GM23248 (cell line): ENCODE results near the gene SMARCC2. TPM values are rescaled to one million over a fixed set of nuclear protein-coding genes. Genes with fewer than 3 reads are reported as not detected.

Experiments used
- DNase-seq: peaks from one replicate; pipeline ENCODE4 v3.0.0-alpha.2; 2015
- H2AFZ ChIP-seq: fragments of 200-600 bp; sonication (generic); 2 replicates; pipeline ENCODE4 v1.6.1; 2016; ENCODE audit warnings: antibody characterized with exemption
- H3F3A ChIP-seq: fragments of 200-600 bp; sonication (generic); 2 replicates; pipeline ENCODE4 v1.6.1; 2016; ENCODE audit warnings: mild to moderate bottlenecking, antibody characterized with exemption, mixed run types; ENCODE audit not compliant: insufficient read depth
- H3K27ac ChIP-seq: fragments of 200-600 bp; sonication (generic); 2 replicates; pipeline ENCODE4 v1.5.1; 2016; ENCODE audit warnings: mild to moderate bottlenecking
- H3K27me3 ChIP-seq: fragments of 200-600 bp; sonication (generic); replicated peaks from 2 replicates; pipeline ENCODE4 v1.6.1; 2016; ENCODE audit warnings: mild to moderate bottlenecking; ENCODE audit not compliant: insufficient read depth
- H3K36me3 ChIP-seq: fragments of 200-600 bp; sonication (generic); 2 replicates; pipeline ENCODE4 v1.6.1; 2016; ENCODE audit warnings: low read depth, mild to moderate bottlenecking
- H3K4me1 ChIP-seq: fragments of 200-600 bp; sonication (generic); 2 replicates; pipeline ENCODE4 v1.6.1; 2016; ENCODE audit warnings: mild to moderate bottlenecking; ENCODE audit not compliant: insufficient read depth
- H3K4me2 ChIP-seq: fragments of 200-600 bp; sonication (generic); one replicate; pipeline ENCODE4 v1.6.1; 2016; ENCODE audit warnings: mild to moderate bottlenecking; ENCODE audit not compliant: unreplicated experiment
- H3K4me3 ChIP-seq: fragments of 200-600 bp; sonication (generic); 2 replicates; pipeline ENCODE4 v1.5.1; 2016; ENCODE audit warnings: mild to moderate bottlenecking
- H3K79me2 ChIP-seq: fragments of 200-600 bp; sonication (generic); 2 replicates; pipeline ENCODE4 v1.6.1; 2016; ENCODE audit warnings: mild to moderate bottlenecking; ENCODE audit not compliant: insufficient read depth
- H3K9ac ChIP-seq: fragments of 200-600 bp; sonication (generic); 2 replicates; pipeline ENCODE4 v1.6.1; 2016; ENCODE audit warnings: mild to moderate bottlenecking
- H3K9me2 ChIP-seq: fragments of 200-600 bp; sonication (generic); 2 replicates; pipeline ENCODE4 v1.6.1; 2016; ENCODE audit warnings: mixed run types, mild to moderate bottlenecking, moderate library complexity; ENCODE audit not compliant: insufficient read depth
- H3K9me3 ChIP-seq: fragments of 200-600 bp; sonication (generic); one replicate; pipeline ENCODE4 v1.6.1; 2017; ENCODE audit warnings: low read depth
- H4K20me1 ChIP-seq: fragments of 200-600 bp; sonication (generic); 2 replicates; pipeline ENCODE4 v1.6.0; 2016; ENCODE audit not compliant: insufficient read depth
- EZH2 ChIP-seq: fragments of 200-600 bp; sonication (generic); IDR thresholded peaks from 2 replicates; pipeline ENCODE4 v1.6.1; 2018; ENCODE audit warnings: antibody characterized with exemption, mild to moderate bottlenecking; ENCODE audit not compliant: insufficient read depth, poor library complexity, severe bottlenecking
- EZH2phosphoT487 ChIP-seq: fragments of 200-600 bp; sonication (generic); IDR thresholded peaks from 2 replicates; pipeline ENCODE4 v1.6.1; 2018; ENCODE audit warnings: antibody characterized with exemption, moderate library complexity, mild to moderate bottlenecking, low read depth; ENCODE audit not compliant: insufficient read depth
- WGBS, 2 experiments: methylation state at CpG; one replicate each; pipeline ENCODE4 v1.1.6; 2015 to 2017; ENCODE audit warnings: low lambda C conversion rate in 2 of 2, low coverage in 1 of 2; ENCODE audit errors: missing lambda C conversion rate in 2 of 2; 5-methylcytosine and 5-hydroxymethylcytosine counted together
- in situ Hi-C: fragments of 300-500 bp; cut with MboI; formaldehyde crosslinking; loops from 2 replicates; pipeline ENCODE4 v1.15.0; 2020
- polyA plus RNA-seq: library from polyadenylated mRNA; unstranded; fragments of >200 nt; fragmentation: Nextera tagmentation; extraction: Ambion mirVana; gene quantifications from 2 replicates; pipeline ENCODE4 v1.2.1, GENCODE V29; 2016
- total RNA-seq: library from RNA; depleted of rRNA; stranded (reverse); fragments of >200 nt; shearing (Covaris generic); gene quantifications from 2 replicates; pipeline ENCODE4 v1.2.3, GENCODE V29; 2014

Gene SMARCC2
- total and polyA plus RNA-seq, 2 experiments from 2014 or later = 34.0 to 64.3 TPM

DNA sequence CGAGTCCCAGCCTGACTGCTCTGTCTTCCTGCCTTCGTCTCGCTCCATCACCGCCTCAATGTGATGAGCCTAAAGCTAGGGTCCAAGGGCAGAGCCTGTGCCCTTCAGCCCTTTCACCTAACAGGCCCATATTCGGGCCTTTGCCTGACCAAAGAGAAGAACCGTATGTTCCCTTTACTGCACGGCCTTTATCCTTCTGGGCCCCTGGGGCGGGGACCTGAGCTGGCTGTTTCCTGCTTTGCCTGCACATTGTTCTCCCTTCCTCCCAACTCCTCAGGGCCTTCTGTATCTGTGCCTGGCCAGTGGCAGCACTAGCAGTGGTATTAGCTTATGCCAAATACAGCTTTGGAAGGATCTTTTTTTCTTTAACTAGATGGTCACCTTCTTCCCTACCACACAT lies 45.4 kb downstream of the SMARCC2 start:
- Histone ChIP-seq H3K79me2 (no peaks in the 10 kb centered on the region), H3K27me3 (no peaks in the 10 kb centered on the region), H3K4me1 (no peaks in the 10 kb centered on the region), H3K9ac (no peak overlapping the region), H4K20me1 (no peaks in the 10 kb centered on the region), H3K4me3 (no peak overlapping the region), H3K27ac (no peak overlapping the region), H3K9me2 (no peaks in the 10 kb centered on the region), H2AFZ (no peak overlapping the region), H3K9me3 (no peaks in the 10 kb centered on the region), H3K4me2 (no peak overlapping the region), H3F3A (peaks cover 28% of the 10 kb centered on the region; the same call in 1 of the 2 replicates), H3K36me3 (peaks cover 39% of the 10 kb centered on the region; the same call in 1 of the 2 replicates)
- DNase-seq = no peak
- TF ChIP-seq EZH2phosphoT487 (no peak), EZH2 (no peak)
- in situ Hi-C loops = no loop called here
- WGBS, 2 experiments = 89% methylated on average over 8 of the region's 8 CpGs

DNA sequence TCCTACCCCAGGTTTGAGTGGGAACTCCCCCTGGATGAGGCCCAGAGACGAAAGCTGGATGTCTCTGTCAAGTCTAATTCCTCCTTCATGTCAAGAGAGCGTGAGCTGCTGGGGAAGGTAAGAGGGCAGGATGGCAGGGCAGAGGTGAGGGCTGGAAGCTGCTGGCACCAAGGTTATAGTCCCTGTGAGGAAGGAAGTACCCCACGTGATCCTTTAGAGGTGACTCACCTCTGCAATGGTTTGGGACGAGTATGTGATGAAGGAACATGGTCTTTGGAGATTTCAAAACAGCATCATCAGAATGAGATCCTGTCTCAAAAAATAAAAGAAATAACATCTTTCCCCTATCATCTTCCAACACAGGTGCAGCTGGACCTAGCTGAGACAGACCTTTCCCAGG lies 46.1 kb downstream of the SMARCC2 start:
- no peaks in the 10 kb centered on the region for H3K79me2 ChIP-seq
- peaks cover 28% of the 10 kb centered on the region; the same call in 1 of the 2 replicates for H3F3A ChIP-seq
- no peak overlapping the region for H2AFZ ChIP-seq
- no peaks in the 10 kb centered on the region for H3K4me1 ChIP-seq
- 68 to 74% methylated on average over 4 of the region's 4 CpGs for WGBS, 2 experiments
- in situ Hi-C loops = no loop called here
- no peaks in the 10 kb centered on the region for H3K9me2 ChIP-seq
- H3K9me3 ChIP-seq = no peaks in the 10 kb centered on the region
- no peak overlapping the region for H3K4me3 ChIP-seq
- H3K27me3 ChIP-seq = no peaks in the 10 kb centered on the region
- no peak overlapping the region for H3K4me2 ChIP-seq
- no peak overlapping the region for H3K9ac ChIP-seq
- H4K20me1 ChIP-seq = no peaks in the 10 kb centered on the region
- DNase-seq = no peak
- no peak overlapping the region for H3K27ac ChIP-seq
- TF ChIP-seq EZH2 (no peak), EZH2phosphoT487 (no peak)
- peaks cover 43% of the 10 kb centered on the region; the same call in 1 of the 2 replicates for H3K36me3 ChIP-seq

DNA sequence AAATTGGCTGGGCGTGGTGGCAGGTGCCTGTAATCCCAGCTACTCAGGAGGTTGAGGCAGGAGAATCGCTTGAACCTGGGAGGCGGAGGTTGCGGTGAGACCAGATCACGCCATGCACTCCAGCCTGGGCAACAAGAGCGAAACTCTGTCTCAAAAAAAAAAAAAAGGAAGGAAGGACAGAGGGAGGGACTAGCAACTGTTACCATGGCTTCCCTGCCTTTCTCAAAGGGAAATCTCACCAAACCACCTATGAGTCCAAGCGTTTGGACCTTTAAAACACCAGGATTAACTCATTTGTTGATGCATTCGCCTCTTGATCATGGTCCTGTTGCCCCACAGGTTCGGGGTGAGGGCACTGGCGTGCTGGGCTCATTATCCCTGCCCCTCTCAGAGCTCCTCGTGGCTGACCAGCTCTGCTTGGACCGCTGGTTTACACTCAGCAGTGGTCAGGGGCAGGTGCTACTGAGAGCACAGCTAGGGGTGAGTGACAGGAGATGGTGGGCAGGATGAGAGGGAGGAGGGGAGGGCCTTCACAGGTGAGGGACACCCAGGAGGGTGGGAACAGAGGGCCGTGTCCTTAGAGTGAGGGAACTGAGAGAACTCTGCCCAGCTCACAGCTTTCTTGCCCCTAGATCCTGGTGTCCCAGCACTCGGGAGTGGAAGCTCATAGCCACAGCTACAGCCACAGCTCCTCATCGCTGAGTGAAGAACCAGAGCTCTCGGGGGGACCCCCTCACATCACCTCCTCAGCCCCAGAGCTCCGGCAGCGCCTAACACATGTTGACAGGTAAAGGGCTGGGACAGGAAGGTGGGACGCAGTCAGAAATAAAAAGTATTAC lies 47.1 kb downstream of the SMARCC2 start:
- peaks cover 50% of the 10 kb centered on the region; the same call in 1 of the 2 replicates for H3K36me3 ChIP-seq
- no peaks in the 10 kb centered on the region for H3K9me3 ChIP-seq
- no peak overlapping the region for H3K9ac ChIP-seq
- TF ChIP-seq EZH2phosphoT487 = no peak
- no peak for TF ChIP-seq EZH2
- no peaks in the 10 kb centered on the region for H3K4me1 ChIP-seq
- peaks cover 28% of the 10 kb centered on the region; the same call in 1 of the 2 replicates for H3F3A ChIP-seq
- WGBS, 2 experiments = 86 to 91% methylated on average over 19 of the region's 19 CpGs
- in situ Hi-C loops = no loop called here
- no peaks in the 10 kb centered on the region for H3K9me2 ChIP-seq
- no peaks in the 10 kb centered on the region for H3K79me2 ChIP-seq
- no peak overlapping the region for H3K4me2 ChIP-seq
- no peaks in the 10 kb centered on the region for H4K20me1 ChIP-seq
- no peaks in the 10 kb centered on the region for H3K27me3 ChIP-seq
- H3K4me3 ChIP-seq = no peak overlapping the region
- no peak overlapping the region for H2AFZ ChIP-seq
- no peak for DNase-seq
- no peak overlapping the region for H3K27ac ChIP-seq

DNA sequence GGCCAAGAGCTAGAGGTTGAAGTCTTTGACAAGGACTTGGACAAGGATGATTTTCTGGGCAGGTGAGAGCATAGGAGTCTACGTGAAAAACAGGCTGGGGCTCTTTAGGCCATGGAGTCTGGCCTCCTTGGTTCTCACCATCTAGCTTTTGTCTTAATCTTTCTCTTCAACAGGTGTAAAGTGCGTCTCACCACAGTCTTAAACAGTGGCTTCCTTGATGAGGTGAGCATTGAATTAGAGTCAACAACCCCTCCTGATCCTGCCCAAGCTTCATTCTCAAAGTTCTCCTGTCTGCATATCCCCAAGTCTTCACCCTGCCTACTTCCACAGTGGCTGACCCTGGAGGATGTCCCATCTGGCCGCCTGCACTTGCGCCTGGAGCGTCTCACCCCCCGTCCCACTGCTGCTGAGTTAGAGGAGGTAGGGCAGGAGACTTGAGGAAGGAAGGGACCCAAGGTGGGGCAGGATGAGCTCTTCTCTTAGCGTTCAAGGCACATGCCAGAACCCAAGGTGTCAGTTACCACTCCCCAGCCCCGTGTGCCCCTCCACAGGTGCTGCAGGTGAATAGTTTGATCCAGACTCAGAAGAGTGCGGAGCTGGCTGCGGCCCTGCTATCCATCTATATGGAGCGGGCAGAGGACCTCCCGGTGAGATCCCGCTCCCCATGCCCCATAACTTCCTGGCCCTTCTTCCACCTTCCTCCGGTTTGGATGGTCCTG lies 51.3 kb downstream of the SMARCC2 start:
- H3K27me3 ChIP-seq = no peaks in the 10 kb centered on the region
- H2AFZ ChIP-seq = no peak overlapping the region
- H4K20me1 ChIP-seq = no peaks in the 10 kb centered on the region
- TF ChIP-seq EZH2 (no peak), EZH2phosphoT487 (no peak)
- in situ Hi-C loops = no loop called here
- no peak overlapping the region for H3K27ac ChIP-seq
- no peak for DNase-seq
- peaks cover 9% of the 10 kb centered on the region; the same call in 1 of the 2 replicates for H3F3A ChIP-seq
- no peaks in the 10 kb centered on the region for H3K9me3 ChIP-seq
- no peak overlapping the region for H3K4me2 ChIP-seq
- no peaks in the 10 kb centered on the region for H3K4me1 ChIP-seq
- H3K9me2 ChIP-seq = no peaks in the 10 kb centered on the region
- no peak overlapping the region for H3K4me3 ChIP-seq
- peaks cover 42% of the 10 kb centered on the region for H3K36me3 ChIP-seq
- WGBS, 2 experiments = 95 to 96% methylated on average over 14 of the region's 14 CpGs
- no peak overlapping the region for H3K9ac ChIP-seq
- H3K79me2 ChIP-seq = 0 out of 2 replicates have a peak, but pooled peaks cover 4% of the 10 kb centered on the region
